GM19463 (cell line): ENCODE data around the gene GLO1.
"Not testable (repeated sequence)": the region's sequence is repeated elsewhere in the genome, so short reads cannot be mapped to it uniquely, and the experiment has no call there.

ENCODE experiments used
- ATAC-seq: cut with Tn5 transposase; IDR thresholded peaks from one replicate; pipeline ENCODE4 v1.9.1; 2021; ENCODE audit warnings: mild to moderate bottlenecking, moderate library complexity; ENCODE audit not compliant: unreplicated experiment

Gene GLO1

GRCh38 chr6:38708496-38708895, 5.6 kb upstream of the GLO1 start:
- ATAC-seq, result no peak

GRCh38 chr6:38705924-38706323, 3.0 kb upstream of the GLO1 start:
- no peak for ATAC-seq

GRCh38 chr6:38703949-38704590, 1.1 kb upstream of the GLO1 start:
- ATAC-seq, result no peak

- no peak for ATAC-seq
Measured at GRCh38 chr6:38701551-38701950, 1.4 kb downstream of the GLO1 start.

- not testable (repeated sequence) for ATAC-seq
Measured at GRCh38 chr6:38699702-38700101, 3.2 kb downstream of the GLO1 start.

- no peak for ATAC-seq
Measured at GRCh38 chr6:38697846-38698245, 5.1 kb downstream of the GLO1 start.

- ATAC-seq, result no peak
Measured at GRCh38 chr6:38696345-38696744, 6.6 kb downstream of the GLO1 start.

GRCh38 chr6:38695933-38696332, 7.0 kb downstream of the GLO1 start:
- no peak for ATAC-seq

- no peak for ATAC-seq
Measured at GRCh38 chr6:38695227-38695900, 7.6 kb downstream of the GLO1 start.

- peak; percentile 56 for ATAC-seq
Measured at GRCh38 chr6:38688579-38689087, 14.3 kb downstream of the GLO1 start.

GRCh38 chr6:38687549-38687948, 15.4 kb downstream of the GLO1 start:
- ATAC-seq, result no peak

- ATAC-seq, result no peak
Measured at GRCh38 chr6:38687043-38687353, 15.9 kb downstream of the GLO1 start.

GRCh38 chr6:38686270-38687042, 16.5 kb downstream of the GLO1 start:
- ATAC-seq, result no peak

GRCh38 chr6:38684904-38685303, 18.0 kb downstream of the GLO1 start:
- ATAC-seq, result no peak

- ATAC-seq, result no peak
Measured at GRCh38 chr6:38684237-38684636, 18.7 kb downstream of the GLO1 start.

GRCh38 chr6:38681850-38682249, 21.1 kb downstream of the GLO1 start:
- ATAC-seq, result no peak

GRCh38 chr6:38679668-38680067, 23.3 kb downstream of the GLO1 start:
- no peak for ATAC-seq

GRCh38 chr6:38678178-38678760, 24.7 kb downstream of the GLO1 start:
- no peak for ATAC-seq

GRCh38 chr6:38676974-38677544, 25.9 kb downstream of the GLO1 start:
- no peak for ATAC-seq

GRCh38 chr6:38676236-38676973, 26.5 kb downstream of the GLO1 start:
- ATAC-seq, result no peak
